ENCODE measurements around the gene CHRM4. TPM values are rescaled to one million over a fixed set of nuclear protein-coding genes. Genes with fewer than 3 reads are reported as not detected.

CHRM4 gene
- total RNA-seq (2021) (0.31 TPM in 1 of 2 replicates, not detected in the other), Bru-seq, nascent RNA (percentile 17 among the genes with signal in this experiment), BruChase-seq, experiment 1, labeled RNA remaining after a 2-hour chase (not detected), BruChase-seq, experiment 2, labeled RNA remaining after a 6-hour chase (percentile 34 among the genes with signal in this experiment)
- long read RNA-seq, result 0 reads

GRCh38 chr11:46391578-46392420 is at the start of gene CHRM4:
CHRM4 (minus strand) TSS chr11:46391776; CDS start chr11:46386557, 5,219 bp downstream.
- Histone ChIP-seq H3K36me3 (ENCODE audit: low read depth) (no peaks in the 10 kb centered on the region), H3K27me3 (ENCODE audit: insufficient read depth, low read depth) (peaks cover 22% of the 10 kb centered on the region), H3K4me2 (peak within 1 kb of the TSS; percentile 70), H3K9me2 (ENCODE audit: insufficient read depth) (no peaks in the 10 kb centered on the region), H3K27ac (no peak within 1 kb of the TSS), H3F3A (ENCODE audit: insufficient read depth, low read depth) (peaks cover 5% of the 10 kb centered on the region), H2AFZ (no peak within 1 kb of the TSS), H3K4me1 (replicated peaks; ENCODE audit: insufficient read depth) (peaks cover 9% of the 10 kb centered on the region), H3K79me2 (ENCODE audit: low read depth) (no peaks in the 10 kb centered on the region), H4K20me1 (ENCODE audit: insufficient read depth) (peaks cover 25% of the 10 kb centered on the region), H3K4me3 (peak within 1 kb of the TSS; percentile 52; the same call in 1 of the 2 replicates), H3K9me3 (ENCODE audit: insufficient read depth, low read depth) (no peaks in the 10 kb centered on the region)
- TF ChIP-seq CTCF (conservative IDR thresholded peaks at IDR 0.05) (0 out of 2 replicates have a peak, but pooled peaks have one; percentile 34), EZH2 (IDR thresholded peaks at IDR 0.05; ENCODE audit: low read depth) (peak; percentile 56; the same call in 1 of the 2 replicates)
- POLR2A ChIA-PET (ENCODE audit: unreplicated experiment), result interaction anchor here (0.6 to 0.7 kb wide), 2 partner anchors 195 to 822 kb away, joined by 3 to 9 read pairs; no protein-coding TSS in a partner anchor
- no TSS peak for BruUV-seq (replicated peaks)
- DNase-seq, result peak; percentile 32 to 58
- intact Hi-C loops (cut with micrococcal nuclease; ENCODE audit: unreplicated experiment), result no loop called here
- CTCF ChIA-PET, result interaction anchor here (0.5 to 1.6 kb wide), 10 partner anchors 9 to 270 kb away, joined by 3 to 20 read pairs (median 4); partner anchors contain the start of gene DGKZ

- Histone ChIP-seq H3K36me3 (ENCODE audit: low read depth) (0 out of 2 replicates have a peak, but pooled peaks cover 9% of the 10 kb centered on the region), H2AFZ (no peak overlapping the region), H3K4me2 (no peak overlapping the region), H3F3A (ENCODE audit: insufficient read depth, low read depth) (no peaks in the 10 kb centered on the region), H3K9me3 (ENCODE audit: insufficient read depth, low read depth) (no peaks in the 10 kb centered on the region), H3K4me3 (no peak overlapping the region), H3K9me2 (ENCODE audit: insufficient read depth) (no peaks in the 10 kb centered on the region), H4K20me1 (ENCODE audit: insufficient read depth) (no peaks in the 10 kb centered on the region; the same call in 1 of the 2 replicates), H3K27ac (no peak overlapping the region), H3K27me3 (ENCODE audit: insufficient read depth, low read depth) (no peaks in the 10 kb centered on the region), H3K4me1 (replicated peaks; ENCODE audit: insufficient read depth) (no peaks in the 10 kb centered on the region), H3K79me2 (ENCODE audit: low read depth) (no peaks in the 10 kb centered on the region)
- intact Hi-C loops (cut with micrococcal nuclease; ENCODE audit: unreplicated experiment), result no loop called here
- DNase-seq, result no peak
- no peak for TF ChIP-seq CTCF (conservative IDR thresholded peaks at IDR 0.05)
- no peak for TF ChIP-seq EZH2 (IDR thresholded peaks at IDR 0.05; ENCODE audit: low read depth)
- no TSS peak for BruUV-seq (replicated peaks)
- ChIA-PET POLR2A (ENCODE audit: unreplicated experiment) (interaction anchor here (0.5 to 0.8 kb wide), 3 partner anchors 22 to 277 kb away, joined by 3 to 12 read pairs (median 5); no protein-coding TSS in a partner anchor), CTCF (no interaction called here)
Observed at GRCh38 chr11:46438211-46438610, 46.6 kb upstream of the CHRM4 start.

GRCh38 chr11:46437122-46437689 is 45.6 kb upstream of the CHRM4 start:
- H3K79me2 ChIP-seq (ENCODE audit: low read depth), result no peaks in the 10 kb centered on the region
- H3K27ac ChIP-seq, result no peak overlapping the region
- no peak for TF ChIP-seq EZH2 (IDR thresholded peaks at IDR 0.05; ENCODE audit: low read depth)
- TF ChIP-seq CTCF (conservative IDR thresholded peaks at IDR 0.05), result no peak
- no TSS peak for BruUV-seq (replicated peaks)
- intact Hi-C loops (cut with micrococcal nuclease; ENCODE audit: unreplicated experiment), result no loop called here
- no peaks in the 10 kb centered on the region for H3K9me2 ChIP-seq (ENCODE audit: insufficient read depth)
- POLR2A ChIA-PET (ENCODE audit: unreplicated experiment), result interaction anchor here (0.5 kb wide), 1 partner anchor 563 kb away, joined by 3 read pairs; no protein-coding TSS in a partner anchor
- H4K20me1 ChIP-seq (ENCODE audit: insufficient read depth), result peaks cover 4% of the 10 kb centered on the region; the same call in 1 of the 2 replicates
- peaks cover 12% of the 10 kb centered on the region; the same call in 1 of the 2 replicates for H3K36me3 ChIP-seq (ENCODE audit: low read depth)
- H3K27me3 ChIP-seq (ENCODE audit: insufficient read depth, low read depth), result no peaks in the 10 kb centered on the region
- DNase-seq, result no peak
- no peak overlapping the region for H2AFZ ChIP-seq
- H3K4me1 ChIP-seq (replicated peaks; ENCODE audit: insufficient read depth), result no peaks in the 10 kb centered on the region
- H3F3A ChIP-seq (ENCODE audit: insufficient read depth, low read depth), result no peaks in the 10 kb centered on the region
- no peak overlapping the region for H3K4me2 ChIP-seq
- no peak overlapping the region for H3K4me3 ChIP-seq
- no peaks in the 10 kb centered on the region for H3K9me3 ChIP-seq (ENCODE audit: insufficient read depth, low read depth)
- CTCF ChIA-PET, result no interaction called here

Data from PC-9 (cell line).